NCI-H524 treated with DMSO at 0.1 percent for 48 hours (cell line): ENCODE data around the gene TOMM7.
"Not testable (repeated sequence)": the region's sequence is repeated elsewhere in the genome, so short reads cannot be mapped to it uniquely, and the experiment has no call there.

Experiments
- DNase-seq: peaks from one replicate; lab custom pipeline; 2025; lab: John Stamatoyannopoulos, UW

TOMM7 gene

GRCh38 chr7:22783421-22783820, 39.2 kb downstream of the TOMM7 start:
- DNase-seq, result no peak

DNA sequence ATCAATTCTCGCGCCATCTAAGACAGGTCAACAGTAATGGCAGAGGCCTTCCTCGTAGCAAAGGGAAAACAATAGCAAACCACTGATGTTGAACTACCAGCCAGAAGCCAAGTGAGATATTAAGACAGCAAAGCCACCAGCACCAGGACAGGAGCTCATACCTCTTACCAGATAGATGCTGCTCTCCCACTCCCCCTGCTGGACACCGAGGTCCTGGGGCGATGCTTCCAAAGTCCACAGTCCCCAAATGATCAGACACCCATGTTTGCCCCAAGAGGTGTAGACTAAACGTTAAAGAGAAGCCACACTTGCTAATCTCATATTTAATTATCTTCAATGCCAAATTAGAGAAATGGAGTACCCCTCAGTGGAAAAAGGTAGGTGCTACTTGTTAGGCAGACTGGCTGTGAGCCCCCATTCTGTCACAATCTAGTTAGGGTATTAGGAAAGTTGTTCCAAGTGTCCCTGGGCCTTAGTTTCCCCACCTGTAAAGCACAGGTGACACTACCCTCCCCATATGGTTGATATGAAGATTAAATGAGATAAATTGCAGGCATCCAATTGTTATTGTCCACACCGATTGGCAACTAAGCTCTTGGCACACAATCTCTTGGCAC, 39.9 kb downstream of the TOMM7 start:
- DNase-seq, result no peak

DNA sequence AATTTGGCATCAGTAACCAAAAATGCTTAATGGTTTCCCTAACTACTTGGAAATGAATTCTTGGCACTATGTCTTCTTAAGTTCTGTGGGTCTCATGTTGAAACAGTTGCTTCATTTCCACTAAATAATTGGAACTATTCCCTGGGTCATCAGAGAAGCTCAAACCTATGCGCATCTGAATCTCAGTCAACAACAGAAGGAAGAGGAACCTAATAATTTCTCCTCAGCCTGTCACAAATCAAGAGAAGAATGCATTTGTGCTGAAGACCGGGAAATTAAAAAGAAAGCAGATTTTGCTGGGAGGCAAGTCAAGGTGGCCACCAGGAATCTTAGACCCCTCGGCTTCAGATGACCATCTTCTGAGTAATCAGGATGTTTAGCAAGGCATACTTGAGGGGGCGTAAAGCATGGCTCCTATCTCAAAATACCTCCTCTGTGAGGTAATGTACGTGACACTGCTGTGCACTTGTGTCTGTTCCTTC, 41.4 kb downstream of the TOMM7 start:
- no peak for DNase-seq

GRCh38 chr7:22779730-22780323, 42.8 kb downstream of the TOMM7 start:
- not testable (repeated sequence) for DNase-seq

- no peak for DNase-seq
Observed at GRCh38 chr7:22776964-22777363, 45.7 kb downstream of the TOMM7 start.

DNA sequence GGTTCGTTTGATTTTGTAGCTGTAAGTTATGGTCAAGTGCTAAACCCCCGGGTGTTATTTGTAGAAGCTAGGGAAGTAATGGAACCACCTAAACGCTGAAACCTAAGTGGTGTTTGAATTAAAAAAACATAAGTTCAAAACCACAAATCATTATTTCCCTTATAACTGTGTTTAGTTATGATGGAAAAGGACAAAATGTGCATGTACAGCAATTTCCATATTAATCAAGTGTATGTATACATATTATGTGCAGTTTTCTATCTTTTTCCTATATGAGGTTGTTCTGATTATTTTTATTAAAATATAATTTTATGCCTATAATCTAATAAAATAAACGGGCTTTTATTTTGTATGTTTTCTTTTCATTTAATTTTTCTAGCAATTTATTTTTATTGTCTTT, 49.8 kb downstream of the TOMM7 start:
- DNase-seq, result no peak

DNA sequence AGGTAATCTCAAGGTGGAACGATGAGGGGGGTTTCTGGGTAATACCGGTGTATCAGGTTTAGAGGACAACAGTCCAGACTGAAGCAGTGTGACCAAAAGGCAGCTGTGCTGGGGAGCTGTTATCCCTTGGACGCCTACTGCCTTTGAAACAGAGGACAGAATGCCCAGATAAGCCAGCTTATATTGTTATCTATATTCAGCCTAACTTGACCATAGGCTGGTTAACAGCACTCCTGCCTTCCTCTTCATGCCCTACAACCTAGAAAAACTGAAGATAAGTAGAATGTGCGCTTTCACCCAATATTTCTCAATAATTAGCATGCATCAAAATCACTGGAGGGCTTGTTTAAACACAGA, 50.8 kb downstream of the TOMM7 start:
- DNase-seq, result no peak

- DNase-seq, result no peak
Observed at GRCh38 chr7:22771194-22771871, 51.3 kb downstream of the TOMM7 start.

DNA sequence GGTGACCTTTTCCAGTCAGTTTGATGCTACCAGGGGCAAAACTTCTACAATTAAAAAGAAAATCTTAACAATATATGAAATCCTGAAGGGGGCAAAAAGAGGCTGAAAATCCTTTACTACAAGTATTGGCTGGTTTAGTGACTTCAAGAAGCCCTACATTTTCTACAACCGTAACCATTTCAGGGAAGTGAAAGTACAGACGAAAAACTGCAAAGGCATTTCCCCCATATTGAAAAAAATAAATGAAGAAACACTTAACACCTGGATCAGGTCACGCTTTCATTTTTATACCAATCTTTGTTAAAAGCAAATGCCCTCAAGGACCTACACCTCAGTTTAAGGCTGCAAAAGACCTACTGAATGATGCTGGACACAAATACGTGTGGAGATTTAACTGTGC, 57.0 kb downstream of the TOMM7 start:
- DNase-seq, result no peak
